SK-N-MC (cell line): ENCODE measurements around the gene BICC1.

Experiments
- DNase-seq: peaks from one replicate; pipeline ENCODE4 v3.0.0-alpha.2; 2011; ENCODE audit warnings: low read depth, low spot score
- H3K27ac ChIP-seq: fragments of 200-600 bp; sonication (generic); 2 replicates; pipeline ENCODE4 v1.5.1; 2016; ENCODE audit warnings: mixed run types
- H3K36me3 ChIP-seq: fragments of 200-600 bp; sonication (generic); 2 replicates; pipeline ENCODE4 v1.6.1; 2017; ENCODE audit warnings: antibody characterized with exemption, low read length, mixed read lengths; ENCODE audit not compliant: insufficient read depth
- H3K4me3 ChIP-seq: fragments of 200-600 bp; sonication (generic); 2 replicates; pipeline ENCODE4 v1.5.1; 2016
- H3K9ac ChIP-seq: fragments of 200-600 bp; sonication (generic); 2 replicates; pipeline ENCODE4 v1.8.0; 2017; ENCODE audit warnings: mixed run types, mixed read lengths; ENCODE audit not compliant: insufficient read length
- H3K9me3 ChIP-seq: fragments of 200-600 bp; sonication (generic); 2 replicates; pipeline ENCODE4 v1.6.1; 2017; ENCODE audit warnings: low read depth, mild to moderate bottlenecking, antibody characterized with exemption, low read length, moderate library complexity, mixed read lengths
- EZH2 ChIP-seq: fragments of 200-600 bp; sonication (generic); IDR thresholded peaks from one replicate; pipeline ENCODE4 v1.6.1; 2017; ENCODE audit warnings: antibody characterized with exemption
- FOXP2 ChIP-seq: optimal IDR thresholded peaks from 2 replicates; pipeline ENCODE3; 2011; ENCODE audit warnings: mild to moderate bottlenecking, moderate library complexity; ENCODE audit not compliant: insufficient read depth; ENCODE audit errors: extremely low read length, control extremely low read depth
- POLR2AphosphoS5 ChIP-seq: IDR thresholded peaks from 2 replicates; pipeline ENCODE4 v1.6.1; 2012; ENCODE audit warnings: mild to moderate bottlenecking, low read depth, low read length, borderline replicate concordance

Gene BICC1

GRCh38 chr10:58868736-58869435, 356.2 kb downstream of the BICC1 start:
- no peak for DNase-seq
- no peak overlapping the region for H3K27ac ChIP-seq
- H3K9ac ChIP-seq, result no peak overlapping the region
- H3K9me3 ChIP-seq, result no peaks in the 10 kb centered on the region
- no peak overlapping the region for H3K4me3 ChIP-seq
- TF ChIP-seq EZH2 (no peak), POLR2AphosphoS5 (no peak), FOXP2 (no peak)
- H3K36me3 ChIP-seq, result no peaks in the 10 kb centered on the region

GRCh38 chr10:58870070-58870469, 357.4 kb downstream of the BICC1 start:
- no peaks in the 10 kb centered on the region for H3K36me3 ChIP-seq
- TF ChIP-seq EZH2, result no peak
- TF ChIP-seq POLR2AphosphoS5, result no peak
- no peak for TF ChIP-seq FOXP2
- H3K9me3 ChIP-seq, result no peaks in the 10 kb centered on the region
- H3K9ac ChIP-seq, result no peak overlapping the region
- no peak for DNase-seq
- H3K4me3 ChIP-seq, result no peak overlapping the region
- no peak overlapping the region for H3K27ac ChIP-seq

- no peak for DNase-seq
- H3K4me3 ChIP-seq, result no peak overlapping the region
- TF ChIP-seq POLR2AphosphoS5, result no peak
- TF ChIP-seq EZH2, result no peak
- TF ChIP-seq FOXP2, result no peak
- no peak overlapping the region for H3K9ac ChIP-seq
- no peak overlapping the region for H3K27ac ChIP-seq
- no peaks in the 10 kb centered on the region for H3K9me3 ChIP-seq
- H3K36me3 ChIP-seq, result no peaks in the 10 kb centered on the region
Observed at GRCh38 chr10:58873161-58873560, 360.5 kb downstream of the BICC1 start.
